Right kidney (tissue), 1 donor: ENCODE measurements around the gene CHCHD6.
A peak's percentile ranks its signal among the peaks of the same experiment; 100 is the strongest.

Experiments used
- DNase-seq: peaks from one replicate; pipeline ENCODE4 v3.0.0-alpha.2; 2016

The CHCHD6 gene

GRCh38 chr3:126995254-126995780 is 291.3 kb downstream of the CHCHD6 start:
- no peak for DNase-seq

DNA sequence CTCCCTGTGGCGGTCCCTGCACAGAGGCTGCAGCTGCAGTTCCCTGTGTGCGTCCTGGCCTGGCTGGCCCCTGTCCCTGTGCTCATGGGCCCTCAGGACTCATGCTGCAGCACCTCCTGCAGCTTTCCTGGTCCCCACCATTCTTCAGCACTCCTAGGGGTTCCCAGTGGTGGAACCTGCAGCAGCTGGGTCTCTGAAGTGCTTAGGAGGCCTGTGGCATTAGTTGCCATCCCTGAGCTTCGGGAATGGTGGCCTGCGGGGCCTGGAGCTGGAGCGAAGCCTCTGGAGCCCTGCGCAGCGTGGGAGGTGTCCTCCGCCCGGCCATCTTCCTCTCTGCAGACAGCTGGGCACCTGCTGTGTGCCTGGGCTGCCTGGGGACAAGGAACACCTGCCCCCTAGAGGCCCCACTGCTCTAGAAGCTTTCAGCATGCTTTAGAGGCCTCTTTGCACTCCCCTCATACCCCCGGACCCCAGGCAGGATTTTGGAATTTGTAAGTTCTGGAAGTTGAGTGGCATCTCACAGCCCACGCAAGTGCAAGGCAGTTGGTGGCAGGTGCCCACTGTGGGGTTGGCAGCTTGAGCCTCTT is 292.0 kb downstream of the CHCHD6 start:
- DNase-seq = no peak

DNA sequence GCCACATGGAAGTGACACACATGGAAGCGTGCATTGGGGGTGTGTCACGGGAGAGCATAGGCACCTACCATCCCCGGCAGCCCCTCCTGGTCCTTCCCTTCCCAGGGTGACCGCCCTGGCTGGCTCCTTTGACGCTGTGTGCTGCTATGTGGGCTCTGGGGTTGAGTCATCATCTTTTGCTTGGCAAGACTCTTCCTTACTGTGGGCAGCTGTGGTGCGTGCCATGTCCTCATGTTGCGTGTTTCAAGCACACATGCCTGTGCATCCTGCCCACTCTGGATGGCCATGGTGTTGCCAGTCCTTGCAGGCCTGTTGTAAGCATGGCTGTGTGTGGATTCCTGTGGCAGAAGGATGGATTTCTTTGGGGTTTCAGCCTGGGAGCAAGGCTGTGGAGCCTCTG is 292.9 kb downstream of the CHCHD6 start:
- no peak for DNase-seq

DNA sequence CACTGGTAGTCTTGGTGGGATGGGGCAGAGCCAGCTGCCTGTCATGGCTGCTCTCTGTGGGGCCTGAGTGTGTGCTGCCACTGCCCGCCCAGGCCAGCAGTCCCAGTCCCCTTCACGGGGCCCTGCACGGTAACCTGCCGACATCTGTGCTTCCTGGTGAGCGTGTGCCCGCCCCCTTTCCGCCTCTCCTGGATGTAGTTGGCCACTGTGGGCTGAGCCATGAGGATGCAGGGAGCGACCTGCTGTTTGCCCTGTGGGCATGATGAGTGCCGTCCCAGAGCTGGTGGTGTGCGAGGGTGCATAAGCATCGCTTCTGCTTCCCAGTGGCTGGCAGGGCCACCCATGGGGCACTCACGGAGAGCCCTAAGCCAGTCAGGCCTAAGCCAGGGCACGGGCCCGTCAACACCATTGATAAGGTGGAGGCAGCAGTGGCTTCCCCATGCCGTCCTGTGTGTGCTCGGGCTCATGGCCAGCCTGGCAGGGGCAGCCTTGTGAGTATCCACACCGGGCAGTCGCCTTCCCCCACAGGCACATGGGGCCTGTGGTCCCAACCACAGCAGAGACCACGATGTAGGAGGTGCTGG is 293.5 kb downstream of the CHCHD6 start:
- DNase-seq = no peak

GRCh38 chr3:126998320-126998719 is 294.3 kb downstream of the CHCHD6 start:
- DNase-seq = no peak

DNA sequence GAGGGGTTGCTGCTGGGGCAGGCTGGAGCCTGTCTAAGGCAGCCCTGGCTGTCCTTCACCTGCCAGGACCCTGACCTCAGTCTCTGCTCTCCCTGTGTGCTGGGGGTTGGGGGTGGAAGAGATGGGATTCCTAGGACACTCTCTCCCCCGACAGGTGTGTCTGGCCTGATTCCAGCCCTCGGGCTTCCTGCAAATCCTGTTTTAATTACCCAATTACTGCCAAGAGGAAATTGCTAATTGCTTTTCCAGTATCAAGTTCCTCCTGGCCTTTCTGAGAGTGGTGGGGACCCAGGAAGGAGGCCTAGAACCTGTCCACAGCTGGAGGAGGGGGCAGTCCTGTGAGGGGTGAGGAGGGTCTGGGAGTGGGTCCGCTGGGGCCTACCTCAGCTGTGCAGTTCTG is 294.7 kb downstream of the CHCHD6 start:
- DNase-seq = no peak

GRCh38 chr3:126999383-126999782 is 295.3 kb downstream of the CHCHD6 start:
- DNase-seq = no peak

DNA sequence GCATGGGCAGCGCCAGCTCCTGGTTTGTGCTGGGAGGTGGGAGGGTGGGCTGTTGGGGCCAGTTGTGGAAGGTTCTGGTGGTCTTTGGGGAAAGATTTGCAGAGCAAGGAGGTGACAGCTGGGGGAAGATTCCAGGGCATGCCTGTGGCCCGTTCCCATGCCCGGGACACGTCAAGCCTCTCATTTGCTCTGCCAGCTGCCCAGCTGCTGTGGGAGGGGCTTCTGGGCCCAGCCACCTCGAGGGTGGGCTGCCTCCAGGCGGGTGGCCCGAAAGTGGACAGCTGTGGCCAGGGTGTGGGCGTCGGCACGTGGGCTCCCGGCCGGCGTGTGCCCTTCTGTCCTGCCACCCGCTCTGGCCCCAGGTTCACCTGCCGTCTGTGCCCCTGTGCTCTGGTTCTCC is 296.1 kb downstream of the CHCHD6 start:
- no peak for DNase-seq

- DNase-seq = no peak
These were observed 296.7 kb downstream of the CHCHD6 start for GRCh38 chr3:127000761-127001160.

- no peak for DNase-seq
These were observed 297.6 kb downstream of the CHCHD6 start for GRCh38 chr3:127001486-127002194.

- DNase-seq = peak; percentile 68
These were observed 298.4 kb downstream of the CHCHD6 start for GRCh38 chr3:127002195-127003174.

GRCh38 chr3:127003175-127003555 is 299.1 kb downstream of the CHCHD6 start:
- no peak for DNase-seq

GRCh38 chr3:127003601-127004280 is 299.7 kb downstream of the CHCHD6 start:
- no peak for DNase-seq

GRCh38 chr3:127004641-127005397 is 300.8 kb downstream of the CHCHD6 start:
- no peak for DNase-seq

GRCh38 chr3:127005864-127006500 is 301.9 kb downstream of the CHCHD6 start:
- DNase-seq = no peak

DNA sequence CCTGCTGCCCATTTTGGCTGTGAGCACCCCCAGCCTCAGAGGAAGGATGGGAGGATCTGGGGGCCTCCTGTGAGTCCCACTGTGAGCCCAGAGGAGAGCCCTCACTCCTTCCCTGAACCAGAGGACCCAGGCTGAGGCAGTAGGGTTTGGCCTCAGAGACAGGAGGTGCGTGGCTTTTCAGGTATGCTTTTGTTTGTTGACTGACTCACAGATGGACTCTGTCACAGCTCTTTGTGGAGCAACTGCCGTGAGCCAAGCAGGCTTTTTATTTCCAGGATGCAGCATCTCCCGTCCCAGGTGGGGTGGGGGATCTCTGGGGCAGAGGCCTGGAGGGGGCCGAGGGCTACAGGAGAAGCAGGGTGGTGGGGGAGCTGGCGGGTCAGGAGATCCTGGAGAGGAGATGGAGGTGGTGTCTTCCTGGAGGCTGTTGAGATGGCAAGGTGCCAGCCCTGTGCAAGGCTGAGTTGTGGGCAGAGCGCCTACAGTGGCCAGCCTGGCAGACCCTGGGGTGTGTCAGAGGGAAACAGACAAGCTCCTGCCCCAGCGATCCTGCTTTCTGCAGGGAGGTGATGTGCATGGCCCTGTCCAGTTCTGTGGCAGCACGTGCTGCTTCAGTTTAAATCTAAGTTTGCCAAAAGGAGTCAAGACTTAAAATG is 302.9 kb downstream of the CHCHD6 start:
- DNase-seq = no peak

DNA sequence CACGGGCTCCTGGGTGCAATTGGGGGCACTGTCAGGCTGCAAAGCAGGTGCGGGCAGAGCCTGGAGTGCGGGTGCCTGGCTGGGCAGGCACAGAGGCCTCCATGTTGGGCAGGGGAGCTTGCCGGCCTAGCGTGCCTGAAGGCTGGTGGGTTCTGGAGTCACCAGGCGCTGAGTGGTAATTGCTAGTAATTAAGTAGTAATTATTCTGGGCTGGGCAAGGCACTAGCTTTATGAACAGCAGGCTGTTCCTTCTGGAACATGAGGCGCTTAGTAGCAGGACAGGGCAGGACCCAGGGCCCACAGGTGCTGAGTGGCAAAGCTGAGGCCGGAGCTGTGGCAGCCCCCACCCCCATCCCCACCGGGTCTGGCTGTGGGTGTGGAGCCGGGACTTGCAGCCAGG is 304.2 kb downstream of the CHCHD6 start:
- no peak for DNase-seq

GRCh38 chr3:127009531-127009930 is 305.5 kb downstream of the CHCHD6 start:
- no peak for DNase-seq
